Chondrocyte (in vitro differentiated cells): ENCODE results near the gene CATSPER3. TPM values are rescaled to one million over a fixed set of nuclear protein-coding genes. Genes with fewer than 3 reads are reported as not detected.

Source experiments
- DNase-seq: peaks from one replicate; pipeline ENCODE4 v3.0.0; 2021; ENCODE audit warnings: mixed read lengths, low spot score
- H3K27ac Mint-ChIP-seq: one replicate; pipeline ENCODE4 v1.8.0; 2021; ENCODE audit warnings: mild to moderate bottlenecking, moderate library complexity, mixed read lengths; ENCODE audit not compliant: unreplicated experiment
- H3K27me3 Mint-ChIP-seq: 2 replicates; pipeline ENCODE4 v1.8.0; 2021; ENCODE audit warnings: low read depth, mixed read lengths
- H3K36me3 Mint-ChIP-seq: 2 replicates; pipeline ENCODE4 v1.8.0; 2021; ENCODE audit warnings: low read depth, mixed read lengths
- H3K4me1 Mint-ChIP-seq: 2 replicates; pipeline ENCODE4 v1.8.0; 2021; ENCODE audit warnings: low read depth, mild to moderate bottlenecking, mixed read lengths
- H3K4me3 Mint-ChIP-seq: one replicate; pipeline ENCODE4 v1.8.0; 2021; ENCODE audit warnings: mild to moderate bottlenecking, moderate library complexity, mixed read lengths; ENCODE audit not compliant: unreplicated experiment
- H3K9me3 Mint-ChIP-seq: 2 replicates; pipeline ENCODE4 v1.8.0; 2021; ENCODE audit warnings: low read depth, mixed read lengths
- total RNA-seq: library from RNA; stranded (reverse); gene quantifications from 3 replicates; pipeline ENCODE4 v1.2.1, GENCODE V29; 2021
- TF ChIP-seq, protein P1 (sequence below): fragments of 200-600 bp; sonication (generic); IDR thresholded peaks from 2 replicates; pipeline ENCODE4 v1.5.0; 2021; ENCODE audit warnings: antibody characterized with exemption, mild to moderate bottlenecking, moderate library complexity

CATSPER3 gene
- total RNA-seq, 1 donor from 2014 or later = 0.17 TPM

DNA sequence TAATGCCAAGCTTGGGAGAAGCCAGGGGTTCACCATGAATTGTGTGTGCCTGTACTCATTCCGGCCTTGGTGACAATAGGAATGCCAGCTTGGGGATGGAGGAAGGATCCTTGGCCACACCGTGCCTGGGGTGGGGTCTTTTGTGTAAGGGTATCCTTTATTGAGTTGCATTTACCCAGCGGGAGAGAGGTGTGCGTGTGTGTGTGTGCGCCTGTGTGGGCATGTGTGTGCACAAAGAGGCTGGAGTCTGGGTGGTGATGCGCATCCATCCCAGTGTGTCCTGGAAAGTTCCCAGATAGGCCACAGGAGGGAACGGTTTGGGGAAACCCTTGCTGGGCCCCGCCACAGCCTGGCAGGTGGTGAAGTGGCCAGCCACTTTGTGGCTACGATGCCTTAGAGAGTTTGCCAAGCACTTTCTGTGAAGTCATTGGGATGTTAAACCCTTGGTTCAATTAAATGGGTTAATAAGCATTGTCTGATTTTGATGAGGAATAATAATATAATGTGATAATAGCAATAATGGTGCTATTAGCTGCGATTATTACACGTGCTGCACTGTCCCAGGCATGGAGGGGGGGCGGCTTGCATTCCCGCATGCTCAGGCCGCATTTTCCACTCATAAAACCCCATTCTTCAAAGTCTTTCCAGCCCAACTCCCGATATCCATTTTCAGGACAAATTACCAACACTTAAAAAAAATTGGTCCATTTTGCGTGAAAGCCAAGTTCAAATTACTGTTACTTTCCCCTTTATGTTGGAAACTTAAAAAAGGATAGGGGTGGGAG, 52.6 kb downstream of the CATSPER3 start:
- H3K27me3 Mint-ChIP-seq = peaks cover 52% of the 10 kb centered on the region
- peaks cover 4% of the 10 kb centered on the region for H3K36me3 Mint-ChIP-seq
- peak; percentile 67 for DNase-seq
- H3K4me3 Mint-ChIP-seq = no peak overlapping the region
- TF ChIP-seq, protein P1, sequence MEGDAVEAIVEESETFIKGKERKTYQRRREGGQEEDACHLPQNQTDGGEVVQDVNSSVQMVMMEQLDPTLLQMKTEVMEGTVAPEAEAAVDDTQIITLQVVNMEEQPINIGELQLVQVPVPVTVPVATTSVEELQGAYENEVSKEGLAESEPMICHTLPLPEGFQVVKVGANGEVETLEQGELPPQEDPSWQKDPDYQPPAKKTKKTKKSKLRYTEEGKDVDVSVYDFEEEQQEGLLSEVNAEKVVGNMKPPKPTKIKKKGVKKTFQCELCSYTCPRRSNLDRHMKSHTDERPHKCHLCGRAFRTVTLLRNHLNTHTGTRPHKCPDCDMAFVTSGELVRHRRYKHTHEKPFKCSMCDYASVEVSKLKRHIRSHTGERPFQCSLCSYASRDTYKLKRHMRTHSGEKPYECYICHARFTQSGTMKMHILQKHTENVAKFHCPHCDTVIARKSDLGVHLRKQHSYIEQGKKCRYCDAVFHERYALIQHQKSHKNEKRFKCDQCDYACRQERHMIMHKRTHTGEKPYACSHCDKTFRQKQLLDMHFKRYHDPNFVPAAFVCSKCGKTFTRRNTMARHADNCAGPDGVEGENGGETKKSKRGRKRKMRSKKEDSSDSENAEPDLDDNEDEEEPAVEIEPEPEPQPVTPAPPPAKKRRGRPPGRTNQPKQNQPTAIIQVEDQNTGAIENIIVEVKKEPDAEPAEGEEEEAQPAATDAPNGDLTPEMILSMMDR = no peak
- no peak overlapping the region for H3K27ac Mint-ChIP-seq
- H3K4me1 Mint-ChIP-seq = no peaks in the 10 kb centered on the region
- H3K9me3 Mint-ChIP-seq = no peaks in the 10 kb centered on the region

DNA sequence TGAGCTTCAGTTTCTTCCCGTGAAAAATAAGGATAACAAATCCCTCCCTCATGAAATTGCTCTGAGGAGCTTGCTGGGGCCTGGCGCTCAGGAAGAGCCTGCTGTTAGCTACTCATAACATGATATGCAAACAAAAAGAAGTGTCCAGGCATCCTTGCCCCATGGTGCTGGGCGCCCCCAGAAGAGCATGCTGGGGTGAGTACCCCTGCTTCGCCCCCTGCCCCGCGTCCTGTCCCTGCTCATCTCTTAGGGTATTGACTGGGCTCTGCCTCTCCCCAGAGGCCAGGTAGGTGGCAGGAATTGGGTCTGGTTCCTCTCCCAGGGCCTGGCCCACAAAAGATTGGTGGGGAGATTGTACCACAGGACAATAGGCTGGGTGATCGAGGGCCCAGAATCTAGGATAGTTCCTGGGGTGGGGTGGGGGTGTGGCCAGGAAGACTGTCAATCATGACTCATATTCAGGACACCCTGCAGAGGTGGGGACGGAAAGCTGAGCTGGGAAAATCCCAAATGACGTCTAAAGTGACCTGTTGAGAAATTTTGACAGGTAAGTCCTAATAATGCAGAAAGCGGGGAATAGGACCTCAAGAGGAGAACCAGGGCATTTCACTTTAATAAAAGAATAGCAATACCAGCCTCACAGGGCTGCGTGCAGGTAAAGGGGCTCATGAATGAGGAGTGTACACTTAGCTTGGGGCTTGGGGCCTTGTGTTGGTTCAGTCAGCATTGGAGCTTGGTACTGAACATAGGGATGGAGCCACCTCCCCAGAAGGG, 57.4 kb downstream of the CATSPER3 start:
- Mint-ChIP-seq H3K27ac (no peak overlapping the region), H3K4me1 (no peaks in the 10 kb centered on the region), H3K36me3 (peaks cover 14% of the 10 kb centered on the region), H3K4me3 (no peak overlapping the region), H3K9me3 (no peaks in the 10 kb centered on the region), H3K27me3 (peaks cover 70% of the 10 kb centered on the region)
- TF ChIP-seq, protein P1 = no peak
- DNase-seq = peak; percentile 60

DNA sequence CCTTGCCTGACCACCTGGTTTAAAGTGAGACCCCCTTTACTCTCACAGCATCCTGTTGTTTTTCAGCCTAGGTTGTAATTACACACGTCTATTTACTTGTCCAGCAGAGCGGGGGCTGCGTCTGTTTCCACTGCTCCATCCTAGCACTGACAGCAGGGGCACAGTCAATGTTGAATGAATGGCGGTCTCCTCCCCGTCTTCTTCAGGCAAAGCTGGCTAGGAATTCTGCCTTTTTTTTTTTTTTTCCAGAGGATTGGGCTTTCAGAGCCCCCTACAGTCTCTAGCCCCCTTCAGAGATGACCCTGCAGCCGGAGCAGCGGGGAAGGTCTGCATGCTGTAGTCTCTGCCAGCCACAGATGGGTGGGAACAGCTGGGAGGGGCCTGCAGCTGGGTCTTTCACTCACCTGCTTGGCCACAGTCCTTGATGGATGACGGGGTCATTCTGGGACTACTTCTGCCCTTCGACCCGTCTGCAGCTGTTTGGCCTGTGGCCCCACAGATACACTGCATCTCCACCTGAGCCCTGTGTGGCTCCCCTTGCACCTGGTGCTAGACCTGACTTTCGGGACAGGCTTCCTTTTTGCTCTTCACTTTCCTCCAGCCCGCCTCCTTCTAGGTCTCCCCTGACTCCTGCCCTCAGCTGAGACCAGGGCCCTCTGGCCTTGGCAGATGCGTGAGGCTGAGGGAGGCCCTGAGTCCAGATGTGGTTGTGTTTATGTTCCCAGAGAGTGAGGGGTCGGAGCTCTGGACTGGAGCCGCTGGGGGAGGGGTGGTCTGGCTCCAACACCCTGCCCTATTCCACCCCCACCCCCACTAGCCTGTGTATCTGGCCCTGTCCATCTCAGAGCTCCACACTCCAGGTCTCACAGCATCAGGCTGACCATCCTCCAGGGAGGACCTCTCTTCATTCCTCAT, 58.3 kb downstream of the CATSPER3 start:
- H3K4me3 Mint-ChIP-seq = no peak overlapping the region
- H3K9me3 Mint-ChIP-seq = no peaks in the 10 kb centered on the region
- TF ChIP-seq, protein P1 = no peak
- peaks cover 71% of the 10 kb centered on the region for H3K27me3 Mint-ChIP-seq
- peaks cover under 1% of the 10 kb centered on the region for H3K4me1 Mint-ChIP-seq
- no peak overlapping the region for H3K27ac Mint-ChIP-seq
- peak; percentile 48 for DNase-seq
- peaks cover 14% of the 10 kb centered on the region for H3K36me3 Mint-ChIP-seq

DNA sequence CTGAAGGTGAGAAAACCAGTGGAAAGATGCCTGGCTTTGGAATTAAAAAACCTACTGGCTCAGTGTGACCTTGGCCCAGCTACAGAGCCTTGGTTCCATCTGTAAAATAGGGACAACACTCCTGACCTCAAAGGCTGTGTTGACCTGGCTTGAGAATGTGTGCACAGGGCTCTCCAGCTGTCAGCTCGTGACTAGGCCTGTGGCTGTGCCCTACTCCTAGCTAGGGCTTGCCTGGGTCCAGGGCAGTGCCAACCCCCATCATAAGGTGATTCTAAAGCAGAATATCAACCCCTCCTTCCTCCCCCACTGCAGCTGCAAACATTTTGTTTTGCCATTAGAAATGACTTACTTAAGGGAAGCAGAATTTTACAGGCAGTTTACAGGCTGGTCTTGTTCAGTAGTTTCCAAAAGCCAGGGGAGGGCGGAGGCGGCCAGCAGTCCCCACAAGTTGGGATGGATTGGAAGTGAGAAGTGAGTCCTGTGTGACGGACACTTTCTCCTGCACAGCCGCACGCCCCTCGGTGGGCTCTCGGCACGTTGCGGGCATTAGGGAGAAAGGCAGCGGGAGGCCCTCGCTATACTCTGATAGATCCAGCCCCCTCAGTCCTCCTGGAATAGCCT, 59.0 kb downstream of the CATSPER3 start:
- peaks cover 3% of the 10 kb centered on the region for H3K4me1 Mint-ChIP-seq
- TF ChIP-seq, protein P1 = no peak
- no peak overlapping the region for H3K27ac Mint-ChIP-seq
- H3K9me3 Mint-ChIP-seq = no peaks in the 10 kb centered on the region
- H3K27me3 Mint-ChIP-seq = peaks cover 73% of the 10 kb centered on the region
- H3K4me3 Mint-ChIP-seq = no peak overlapping the region
- DNase-seq = peak; percentile 65
- H3K36me3 Mint-ChIP-seq = peaks cover 14% of the 10 kb centered on the region
